BLaER1 treated with 17β-estradiol and CSF1 and Interleukin-3, amounts not matched to agents 10 nM and 100 nM (cell line): Measurements from ENCODE around the gene TRPV2.

Experiments used
- H3K27ac ChIP-seq, 11 experiments: shearing (Covaris generic); formaldehyde crosslinking; 2 replicates each; pipeline ENCODE4 v1.8.1; 2022
- H3K27me3 ChIP-seq, 11 experiments: shearing (Covaris generic); formaldehyde crosslinking; 2 replicates each; pipeline ENCODE4 v1.8.1; 2022
- H3K36me3 ChIP-seq, 11 experiments: shearing (Covaris generic); formaldehyde crosslinking; 2 replicates each; pipeline ENCODE4 v1.8.1; 2022
- H3K4me1 ChIP-seq, 10 experiments: shearing (Covaris generic); formaldehyde crosslinking; 2 replicates each; pipeline ENCODE4 v1.8.1; 2022
- H3K4me2 ChIP-seq, 11 experiments: shearing (Covaris generic); formaldehyde crosslinking; 2 replicates each; pipeline ENCODE4 v1.8.1; 2022
- H3K4me3 ChIP-seq, 10 experiments: shearing (Covaris generic); formaldehyde crosslinking; 2 replicates each; pipeline ENCODE4 v1.8.1; 2022
- H3K9ac ChIP-seq, 11 experiments: shearing (Covaris generic); formaldehyde crosslinking; 2 replicates each; pipeline ENCODE4 v1.8.1; 2022
- H3K9me3 ChIP-seq, 11 experiments: shearing (Covaris generic); formaldehyde crosslinking; replicated peaks in 1 of 11; 2 replicates each; pipeline ENCODE4 v1.8.1; 2022
- H4K20me1 ChIP-seq, 11 experiments: shearing (Covaris generic); formaldehyde crosslinking; 2 replicates each; pipeline ENCODE4 v1.8.1; 2022
- Cebpa-rat ChIP-seq, 11 experiments: shearing (Covaris generic); IDR thresholded peaks; 2 replicates each; pipeline ENCODE4 v1.8.1; 2022

The TRPV2 gene

GRCh38 chr17:16460796-16461605 is 45.6 kb downstream of the TRPV2 start:
- Histone ChIP-seq H3K36me3 (peaks cover 5 to 91% (median 68%) of the 10 kb centered on the region in 11 experiments; a peak in 20 of 22 replicates), H3K4me1 (peaks cover 5 to 38% (median 23%) of the 10 kb centered on the region in 10 experiments; a peak in 17 of 20 replicates), H3K9me3 (no peaks in the 10 kb centered on the region), H3K4me3 (no peak overlapping the region), H3K9ac (no peak overlapping the region), H3K27me3 (no peaks in the 10 kb centered on the region), H3K27ac (no peak overlapping the region), H4K20me1 (peaks cover 0 to 99% (median 73%) of the 10 kb centered on the region in 11 experiments; a peak in 17 of 22 replicates), H3K4me2 (no peak overlapping the region)
- no peak for TF ChIP-seq Cebpa-rat (IDR thresholded peaks at IDR 0.05)

GRCh38 chr17:16461606-16461866 is 46.2 kb downstream of the TRPV2 start:
- TF ChIP-seq Cebpa-rat (IDR thresholded peaks at IDR 0.05) = no peak

GRCh38 chr17:16462070-16462864 is 46.9 kb downstream of the TRPV2 start:
- Histone ChIP-seq H3K4me2 (no peak overlapping the region), H4K20me1 (peaks cover 0 to 100% (median 68%) of the 10 kb centered on the region in 11 experiments; a peak in 17 of 22 replicates), H3K36me3 (peaks cover 5 to 88% (median 58%) of the 10 kb centered on the region in 11 experiments; a peak in 20 of 22 replicates), H3K9me3 (no peaks in the 10 kb centered on the region), H3K27ac (no peak overlapping the region; a peak in 1 of 22 replicates), H3K4me3 (no peak overlapping the region), H3K27me3 (no peaks in the 10 kb centered on the region), H3K9ac (peak overlapping the region in 2 of 11 experiments; percentile 15 to 35; a peak in 1 of 22 replicates), H3K4me1 (peaks cover 5 to 38% (median 23%) of the 10 kb centered on the region in 10 experiments; a peak in 17 of 20 replicates)
- no peak for TF ChIP-seq Cebpa-rat (IDR thresholded peaks at IDR 0.05)

More at GRCh38 chr17:16461606-16461866, 46.2 kb downstream of the TRPV2 start:
- H3K27me3 ChIP-seq = no peaks in the 10 kb centered on the region
- H3K36me3 ChIP-seq = peaks cover 5 to 93% (median 66%) of the 10 kb centered on the region in 11 experiments; a peak in 20 of 22 replicates
- no peak overlapping the region for H3K9ac ChIP-seq
- peaks cover 0 to 100% (median 75%) of the 10 kb centered on the region in 11 experiments; a peak in 17 of 22 replicates for H4K20me1 ChIP-seq
- H3K9me3 ChIP-seq = no peaks in the 10 kb centered on the region
- no peak overlapping the region for H3K4me3 ChIP-seq
- H3K27ac ChIP-seq = no peak overlapping the region
- peaks cover 5 to 38% (median 23%) of the 10 kb centered on the region in 10 experiments; a peak in 17 of 20 replicates for H3K4me1 ChIP-seq
- H3K4me2 ChIP-seq = no peak overlapping the region

- TF ChIP-seq Cebpa-rat (IDR thresholded peaks at IDR 0.05) = no peak
- Histone ChIP-seq H3K27me3 (no peaks in the 10 kb centered on the region), H3K4me2 (no peak overlapping the region), H3K9ac (peak overlapping the region in 1 of 11 experiments; percentile 40; a peak in 2 of 22 replicates), H3K4me1 (peaks cover 4 to 33% (median 23%) of the 10 kb centered on the region in 10 experiments; a peak in 17 of 20 replicates), H3K27ac (no peak overlapping the region), H4K20me1 (peaks cover 0 to 87% (median 67%) of the 10 kb centered on the region in 11 experiments; a peak in 17 of 22 replicates), H3K9me3 (no peaks in the 10 kb centered on the region), H3K4me3 (no peak overlapping the region), H3K36me3 (peaks cover 5 to 78% (median 52%) of the 10 kb centered on the region in 11 experiments; a peak in 19 of 22 replicates)
Measured at GRCh38 chr17:16463358-16464302, 48.3 kb downstream of the TRPV2 start.

- Histone ChIP-seq H3K9ac (peak overlapping the region in 5 of 11 experiments; percentile 2 to 40 (median 19); a peak in 4 of 22 replicates), H3K4me2 (peak overlapping the region in 2 of 11 experiments; percentile 4 to 32; a peak in 4 of 22 replicates), H3K27me3 (no peaks in the 10 kb centered on the region), H3K36me3 (peaks cover 5 to 69% (median 45%) of the 10 kb centered on the region in 11 experiments; a peak in 19 of 22 replicates), H3K4me1 (peaks cover 0 to 30% (median 24%) of the 10 kb centered on the region in 10 experiments; a peak in 17 of 20 replicates), H3K4me3 (no peak overlapping the region), H3K27ac (peak overlapping the region in 2 of 11 experiments; percentile 16 to 45; a peak in 2 of 22 replicates), H4K20me1 (peaks cover 0 to 80% (median 62%) of the 10 kb centered on the region in 11 experiments; a peak in 17 of 22 replicates), H3K9me3 (no peaks in the 10 kb centered on the region)
- no peak for TF ChIP-seq Cebpa-rat (IDR thresholded peaks at IDR 0.05)
Measured at GRCh38 chr17:16464303-16465051, 49.1 kb downstream of the TRPV2 start.

- Histone ChIP-seq H3K27ac (peak overlapping the region in 1 of 11 experiments; percentile 16; a peak in 1 of 22 replicates), H3K4me2 (peak overlapping the region in 1 of 11 experiments; percentile 4; a peak in 3 of 22 replicates), H3K4me3 (no peak overlapping the region), H3K4me1 (peaks cover 4 to 31% (median 24%) of the 10 kb centered on the region in 10 experiments; a peak in 19 of 20 replicates), H3K9ac (peak overlapping the region in 3 of 11 experiments; percentile 2 to 40 (median 12); a peak in 3 of 22 replicates), H3K27me3 (no peaks in the 10 kb centered on the region), H4K20me1 (peaks cover 0 to 80% (median 57%) of the 10 kb centered on the region in 11 experiments; a peak in 17 of 22 replicates), H3K9me3 (no peaks in the 10 kb centered on the region), H3K36me3 (peaks cover 5 to 64% (median 40%) of the 10 kb centered on the region in 11 experiments; a peak in 19 of 22 replicates)
- TF ChIP-seq Cebpa-rat (IDR thresholded peaks at IDR 0.05) = no peak
Measured at GRCh38 chr17:16465052-16465312, 49.6 kb downstream of the TRPV2 start.

- Histone ChIP-seq H3K27me3 (no peaks in the 10 kb centered on the region), H3K4me1 (peaks cover 7 to 38% (median 29%) of the 10 kb centered on the region in 10 experiments; a peak in 19 of 20 replicates), H3K9ac (no peak overlapping the region; a peak in 1 of 22 replicates), H4K20me1 (peaks cover 0 to 78% (median 47%) of the 10 kb centered on the region in 11 experiments; a peak in 16 of 22 replicates), H3K9me3 (no peaks in the 10 kb centered on the region), H3K36me3 (peaks cover 5 to 55% (median 31%) of the 10 kb centered on the region in 11 experiments; a peak in 19 of 22 replicates), H3K27ac (no peak overlapping the region), H3K4me3 (no peak overlapping the region), H3K4me2 (no peak overlapping the region)
- no peak for TF ChIP-seq Cebpa-rat (IDR thresholded peaks at IDR 0.05)
Measured at GRCh38 chr17:16465861-16466338, 50.5 kb downstream of the TRPV2 start.
